HEK293T (cell line): ENCODE results near the gene R3HDML.

ENCODE experiments used
- CTCF ChIA-PET: fragments of 350-600 bp; formaldehyde crosslinking; extraction: SDS; loops from one replicate; lab custom pipeline; 2021; ENCODE audit warnings: antibody characterized with exemption, inconsistent platforms; lab: Yijun Ruan, JAX
- POLR2A ChIA-PET: fragments of 350-600 bp; formaldehyde crosslinking; extraction: SDS; loops from one replicate; lab custom pipeline; 2020; ENCODE audit warnings: antibody characterized with exemption, inconsistent platforms; lab: Yijun Ruan, JAX
- DNase-seq: peaks from one replicate; pipeline ENCODE4 v3.0.0; 2012; ENCODE audit warnings: mixed read lengths; ENCODE audit errors: extremely low spot score
- ARNT ChIP-seq: fragments of 450-650 bp; IDR thresholded peaks from 2 replicates; pipeline ENCODE4 v1.6.1; 2017; ENCODE audit warnings: mild to moderate bottlenecking
- BHLHE40 ChIP-seq: fragments of 450-650 bp; IDR thresholded peaks from 2 replicates; pipeline ENCODE4 v1.6.1; 2016; ENCODE audit warnings: mild to moderate bottlenecking, moderate library complexity, borderline replicate concordance
- CTBP1 ChIP-seq: fragments of 450-650 bp; IDR thresholded peaks from 2 replicates; pipeline ENCODE4 v1.6.1; 2016; ENCODE audit warnings: borderline replicate concordance
- ELF4 ChIP-seq: fragments of 450-650 bp; IDR thresholded peaks from 2 replicates; pipeline ENCODE4 v1.6.1; 2017; ENCODE audit warnings: antibody characterized with exemption
- FOXA1 ChIP-seq: fragments of 450-650 bp; IDR thresholded peaks from 2 replicates; pipeline ENCODE4 v1.6.1; 2016; ENCODE audit warnings: mild to moderate bottlenecking
- FOXK2 ChIP-seq: fragments of 450-650 bp; IDR thresholded peaks from 2 replicates; pipeline ENCODE4 v1.6.1; 2016; ENCODE audit warnings: mild to moderate bottlenecking
- FOXM1 ChIP-seq: fragments of 450-650 bp; IDR thresholded peaks from 2 replicates; pipeline ENCODE4 v1.6.1; 2017; ENCODE audit warnings: mild to moderate bottlenecking, borderline replicate concordance
- HDGF ChIP-seq: fragments of 450-650 bp; IDR thresholded peaks from 2 replicates; pipeline ENCODE4 v1.6.1; 2017; ENCODE audit warnings: antibody characterized with exemption, borderline replicate concordance
- L3MBTL2 ChIP-seq: fragments of 450-650 bp; conservative IDR thresholded peaks from 2 replicates; pipeline ENCODE4 v1.6.1; 2016; ENCODE audit warnings: mild to moderate bottlenecking
- LEF1 ChIP-seq: fragments of 450-650 bp; IDR thresholded peaks from 2 replicates; pipeline ENCODE4 v1.6.1; 2017; ENCODE audit warnings: mild to moderate bottlenecking, borderline replicate concordance
- NFRKB ChIP-seq: fragments of 450-650 bp; IDR thresholded peaks from 2 replicates; pipeline ENCODE4 v1.6.1; 2016; ENCODE audit warnings: mild to moderate bottlenecking, moderate library complexity
- PKNOX1 ChIP-seq: fragments of 450-650 bp; IDR thresholded peaks from 2 replicates; pipeline ENCODE4 v1.6.1; 2016
- SP1 ChIP-seq: fragments of 450-650 bp; IDR thresholded peaks from 2 replicates; pipeline ENCODE4 v1.6.1; 2017
- SUZ12 ChIP-seq: fragments of 450-650 bp; IDR thresholded peaks from 2 replicates; pipeline ENCODE4 v1.6.1; 2016; ENCODE audit warnings: mild to moderate bottlenecking
- TARDBP ChIP-seq: fragments of 450-650 bp; IDR thresholded peaks from 2 replicates; pipeline ENCODE4 v1.6.1; 2016
- ZNF384 ChIP-seq: fragments of 450-650 bp; IDR thresholded peaks from 2 replicates; pipeline ENCODE4 v1.6.1; 2016

Gene R3HDML

DNA sequence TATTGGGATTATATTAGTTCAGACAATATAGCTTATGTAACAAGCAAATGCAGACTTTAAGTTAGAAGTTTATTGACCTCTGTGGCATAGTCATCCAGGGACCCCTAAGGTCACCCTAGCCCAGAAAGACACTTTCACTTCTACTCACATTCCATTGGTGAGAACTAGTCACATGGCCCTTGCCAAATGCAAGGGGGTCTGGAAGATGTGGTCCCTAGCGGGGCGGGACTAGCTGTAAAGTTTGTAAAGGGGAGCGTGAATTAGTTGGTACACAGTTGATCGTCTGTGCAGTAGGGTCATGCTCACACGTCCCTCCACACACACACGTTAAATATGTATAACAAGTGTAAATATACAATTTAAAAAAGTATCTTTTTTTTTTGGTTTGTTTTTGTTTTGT, 27.9 kb downstream of the R3HDML start:
- POLR2A ChIA-PET, result no interaction called here
- no peak for TF ChIP-seq FOXK2
- no peak for TF ChIP-seq CTBP1
- TF ChIP-seq BHLHE40, result no peak
- TF ChIP-seq LEF1, result no peak
- TF ChIP-seq PKNOX1, result no peak
- TF ChIP-seq FOXA1, result no peak
- no peak for TF ChIP-seq SP1
- TF ChIP-seq ZNF384, result no peak
- no peak for DNase-seq
- CTCF ChIA-PET, result no interaction called here

- DNase-seq, result no peak
- POLR2A ChIA-PET, result no interaction called here
- CTCF ChIA-PET, result interaction anchor here (0.6 kb wide), 1 partner anchor 150 kb away, joined by 3 read pairs; no protein-coding TSS in a partner anchor
- TF ChIP-seq ELF4 (no peak), SP1 (no peak), PKNOX1 (no peak), L3MBTL2 (no peak)
Observed at GRCh38 chr20:44367746-44368145, 30.9 kb downstream of the R3HDML start.

- ChIA-PET POLR2A (no interaction called here), CTCF (interaction anchor here (1.5 kb wide), 1 partner anchor 14 kb away, joined by 4 read pairs; no protein-coding TSS in a partner anchor)
- DNase-seq, result no peak
- no peak for TF ChIP-seq CTBP1
Observed at GRCh38 chr20:44370639-44371218, 33.9 kb downstream of the R3HDML start.

GRCh38 chr20:44382641-44383040, 45.8 kb downstream of the R3HDML start:
- DNase-seq, result no peak
- no peak for TF ChIP-seq FOXA1
- TF ChIP-seq SUZ12, result no peak
- no peak for TF ChIP-seq TARDBP
- no peak for TF ChIP-seq ZNF384
- TF ChIP-seq HDGF, result no peak
- no peak for TF ChIP-seq ARNT
- no peak for TF ChIP-seq NFRKB
- no peak for TF ChIP-seq FOXK2
- no peak for TF ChIP-seq L3MBTL2
- TF ChIP-seq CTBP1, result no peak
- no peak for TF ChIP-seq BHLHE40
- no peak for TF ChIP-seq FOXM1
- no peak for TF ChIP-seq LEF1
- ChIA-PET POLR2A (no interaction called here), CTCF (interaction anchor here (0.6 kb wide), 1 partner anchor 162 kb away, joined by 4 read pairs; no protein-coding TSS in a partner anchor)

DNA sequence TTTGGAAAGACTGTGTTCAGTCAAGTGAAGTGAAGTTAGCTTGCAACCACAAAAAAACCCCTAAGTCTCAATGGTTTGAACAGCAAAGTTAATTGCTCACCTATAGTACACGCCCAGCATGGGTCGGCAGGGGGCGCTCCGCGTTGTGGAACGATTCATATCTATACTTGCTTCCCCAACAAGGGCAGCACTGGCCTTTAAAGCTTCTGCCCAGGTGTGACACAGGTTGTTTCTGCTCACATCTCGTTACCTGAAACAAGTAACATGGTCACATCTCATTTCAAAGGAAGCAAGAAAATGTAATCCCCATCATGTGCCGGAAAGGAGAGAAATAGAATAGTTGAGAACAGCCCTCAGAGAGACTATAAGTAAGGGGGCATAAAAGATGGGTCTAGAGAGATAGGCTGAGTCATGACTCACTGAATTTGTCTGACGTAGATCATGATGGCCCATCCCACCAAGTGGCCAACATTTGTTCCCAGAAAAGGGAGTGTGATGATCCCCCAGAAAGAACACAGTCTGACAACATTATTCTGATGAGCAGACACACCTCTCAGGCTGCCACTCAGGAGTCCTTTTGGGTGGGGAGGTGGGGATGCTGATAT, 47.7 kb downstream of the R3HDML start:
- TF ChIP-seq SUZ12 (no peak), TARDBP (no peak), SP1 (no peak), ARNT (no peak), FOXK2 (no peak), L3MBTL2 (no peak), NFRKB (no peak)
- ChIA-PET POLR2A (no interaction called here), CTCF (interaction anchor here (0.5 to 1.6 kb wide), 16 partner anchors 15 to 478 kb away, joined by 3 to 4 read pairs (median 3); no protein-coding TSS in a partner anchor)
- peak; percentile 64 for DNase-seq

GRCh38 chr20:44388466-44389023, 51.7 kb downstream of the R3HDML start:
- no peak for TF ChIP-seq SUZ12
- TF ChIP-seq LEF1, result no peak
- peak; percentile 80 for TF ChIP-seq PKNOX1
- TF ChIP-seq CTBP1, result no peak
- TF ChIP-seq L3MBTL2, result peak; percentile 35; the same call in 1 of the 2 replicates
- CTCF ChIA-PET, result interaction anchor here (1.0 kb wide), 1 partner anchor 175 kb away, joined by 4 read pairs; no protein-coding TSS in a partner anchor
- POLR2A ChIA-PET, result no interaction called here
- DNase-seq, result peak; percentile 83

DNA sequence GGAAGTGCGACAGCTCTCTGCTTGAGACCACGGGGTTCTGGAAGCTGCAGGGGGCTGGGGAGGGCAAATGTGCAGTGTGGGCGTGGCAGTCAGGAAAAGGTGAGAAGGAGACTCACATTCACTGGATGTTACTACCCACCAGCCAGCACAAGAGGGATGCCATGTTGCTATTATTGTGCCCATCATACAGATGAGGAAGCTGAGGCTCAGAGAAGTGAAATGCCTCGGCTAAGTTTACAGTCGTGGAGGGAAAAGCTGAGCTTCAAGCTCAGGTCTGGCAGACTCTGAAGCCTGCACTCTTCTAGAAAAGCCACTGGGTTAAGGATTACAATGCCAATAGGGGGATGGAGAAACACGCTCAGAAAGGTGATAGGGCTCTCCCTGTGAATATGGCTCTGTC, 53.0 kb downstream of the R3HDML start:
- no peak for DNase-seq
- TF ChIP-seq BHLHE40 (no peak), FOXK2 (no peak), PKNOX1 (no peak), NFRKB (no peak), SUZ12 (no peak)
- POLR2A ChIA-PET, result no interaction called here
- CTCF ChIA-PET, result no interaction called here
